ENCODE results near the gene MRPL14. TPM values are rescaled to one million over a fixed set of nuclear protein-coding genes. Genes with fewer than 3 reads are reported as not detected.

Gene MRPL14
- total and polyA plus RNA-seq, 10 of the 15 experiments (the other 5 are each of a cell fraction or from before 2014, with no cell fraction given), result 80.5 to 294 (median 122) TPM

DNA sequence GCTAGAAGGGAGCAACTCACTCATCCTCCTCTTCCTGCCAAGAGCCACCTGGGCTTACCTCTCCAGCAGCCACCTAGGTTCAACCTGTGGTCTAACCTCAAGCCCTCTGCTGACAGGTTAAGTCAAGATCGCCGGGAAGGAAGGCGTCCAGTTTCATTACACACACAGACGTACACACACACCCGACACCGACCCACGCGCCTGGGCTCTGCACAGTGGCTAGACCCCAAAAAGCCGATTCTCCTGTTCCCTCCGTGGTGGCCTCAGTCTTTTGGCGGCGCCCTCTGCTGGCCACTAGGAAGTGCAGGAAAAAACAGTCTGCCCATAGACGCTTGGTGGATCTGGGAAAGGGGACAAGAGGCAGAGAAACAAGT lies 52.8 kb downstream of the MRPL14 start (continued):
- TF ChIP-seq USF1 (IDR thresholded peaks at IDR 0.05; ENCODE audit: borderline replicate concordance, extremely low read length, insufficient read depth, low read depth, low read length), result no peak
- no peak for TF ChIP-seq NFYA (IDR thresholded peaks at IDR 0.05; ENCODE audit: borderline replicate concordance, low read depth, low read length)
- TF ChIP-seq CHD4 (IDR thresholded peaks at IDR 0.05), result no peak
- TF ChIP-seq HCFC1 (IDR thresholded peaks at IDR 0.05; ENCODE audit: low read length), result no peak
- TF ChIP-seq RAD51 (IDR thresholded peaks at IDR 0.05), result no peak
- TF ChIP-seq GATAD2B (conservative IDR thresholded peaks at IDR 0.05; ENCODE audit: low read depth), result no peak; the same call in 1 of the 2 replicates
- TF ChIP-seq IKZF1 (conservative IDR thresholded peaks at IDR 0.05), result peak; percentile 85
- TF ChIP-seq POLR2A (IDR thresholded peaks at IDR 0.05; ENCODE audit: low read depth, low read length), result no peak; the same call in 1 of the 2 replicates
- TF ChIP-seq PAX8 (IDR thresholded peaks at IDR 0.05), result no peak
- TF ChIP-seq, protein P1, sequence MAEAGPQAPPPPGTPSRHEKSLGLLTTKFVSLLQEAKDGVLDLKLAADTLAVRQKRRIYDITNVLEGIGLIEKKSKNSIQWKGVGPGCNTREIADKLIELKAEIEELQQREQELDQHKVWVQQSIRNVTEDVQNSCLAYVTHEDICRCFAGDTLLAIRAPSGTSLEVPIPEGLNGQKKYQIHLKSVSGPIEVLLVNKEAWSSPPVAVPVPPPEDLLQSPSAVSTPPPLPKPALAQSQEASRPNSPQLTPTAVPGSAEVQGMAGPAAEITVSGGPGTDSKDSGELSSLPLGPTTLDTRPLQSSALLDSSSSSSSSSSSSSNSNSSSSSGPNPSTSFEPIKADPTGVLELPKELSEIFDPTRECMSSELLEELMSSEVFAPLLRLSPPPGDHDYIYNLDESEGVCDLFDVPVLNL (IDR thresholded peaks at IDR 0.05; ENCODE audit: low read depth, low read length), result 0 out of 2 replicates have a peak, but pooled peaks have one; percentile 16
- TF ChIP-seq, protein P2, sequence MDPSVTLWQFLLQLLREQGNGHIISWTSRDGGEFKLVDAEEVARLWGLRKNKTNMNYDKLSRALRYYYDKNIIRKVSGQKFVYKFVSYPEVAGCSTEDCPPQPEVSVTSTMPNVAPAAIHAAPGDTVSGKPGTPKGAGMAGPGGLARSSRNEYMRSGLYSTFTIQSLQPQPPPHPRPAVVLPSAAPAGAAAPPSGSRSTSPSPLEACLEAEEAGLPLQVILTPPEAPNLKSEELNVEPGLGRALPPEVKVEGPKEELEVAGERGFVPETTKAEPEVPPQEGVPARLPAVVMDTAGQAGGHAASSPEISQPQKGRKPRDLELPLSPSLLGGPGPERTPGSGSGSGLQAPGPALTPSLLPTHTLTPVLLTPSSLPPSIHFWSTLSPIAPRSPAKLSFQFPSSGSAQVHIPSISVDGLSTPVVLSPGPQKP (IDR thresholded peaks at IDR 0.05; ENCODE audit: low read depth, low read length), result no peak; the same call in 1 of the 2 replicates
- no peak for TF ChIP-seq NR2C2 (IDR thresholded peaks at IDR 0.05; ENCODE audit: borderline replicate concordance, control insufficient read depth, insufficient read length, low read depth)
- no peak for TF ChIP-seq PML (IDR thresholded peaks at IDR 0.05; ENCODE audit: low read length)
- TF ChIP-seq GABPA (IDR thresholded peaks at IDR 0.05; ENCODE audit: low read depth), result no peak
- TF ChIP-seq SREBF1 (IDR thresholded peaks at IDR 0.05; ENCODE audit: low read length), result no peak
- TF ChIP-seq ZNF24 (IDR thresholded peaks at IDR 0.05), result no peak
- TF ChIP-seq TBL1XR1 (IDR thresholded peaks at IDR 0.05; ENCODE audit: low read depth, low read length), result peak; percentile 87
- TF ChIP-seq STAT3 (IDR thresholded peaks at IDR 0.05; ENCODE audit: low read depth, low read length), result no peak
- TF ChIP-seq CREB1 (IDR thresholded peaks at IDR 0.05; ENCODE audit: low read depth), result peak; percentile 63; the same call in 1 of the 2 replicates
- TF ChIP-seq RUNX3 (IDR thresholded peaks at IDR 0.05; ENCODE audit: low read length), result peak; percentile 75
- peak; percentile 77; the same call in 1 of the 2 replicates for TF ChIP-seq SMARCA5 (IDR thresholded peaks at IDR 0.05)
- TF ChIP-seq MTA3 (IDR thresholded peaks at IDR 0.05; ENCODE audit: borderline replicate concordance, low read length), result no peak
- peak; percentile 65; the same call in 1 of the 2 replicates for TF ChIP-seq RB1 (IDR thresholded peaks at IDR 0.05; ENCODE audit: borderline replicate concordance)
- TF ChIP-seq DPF2 (IDR thresholded peaks at IDR 0.05), result peak; percentile 12
- TF ChIP-seq SREBF2 (IDR thresholded peaks at IDR 0.05; ENCODE audit: low read length), result 0 out of 2 replicates have a peak, but pooled peaks have one; percentile 18
- TF ChIP-seq, protein P3, sequence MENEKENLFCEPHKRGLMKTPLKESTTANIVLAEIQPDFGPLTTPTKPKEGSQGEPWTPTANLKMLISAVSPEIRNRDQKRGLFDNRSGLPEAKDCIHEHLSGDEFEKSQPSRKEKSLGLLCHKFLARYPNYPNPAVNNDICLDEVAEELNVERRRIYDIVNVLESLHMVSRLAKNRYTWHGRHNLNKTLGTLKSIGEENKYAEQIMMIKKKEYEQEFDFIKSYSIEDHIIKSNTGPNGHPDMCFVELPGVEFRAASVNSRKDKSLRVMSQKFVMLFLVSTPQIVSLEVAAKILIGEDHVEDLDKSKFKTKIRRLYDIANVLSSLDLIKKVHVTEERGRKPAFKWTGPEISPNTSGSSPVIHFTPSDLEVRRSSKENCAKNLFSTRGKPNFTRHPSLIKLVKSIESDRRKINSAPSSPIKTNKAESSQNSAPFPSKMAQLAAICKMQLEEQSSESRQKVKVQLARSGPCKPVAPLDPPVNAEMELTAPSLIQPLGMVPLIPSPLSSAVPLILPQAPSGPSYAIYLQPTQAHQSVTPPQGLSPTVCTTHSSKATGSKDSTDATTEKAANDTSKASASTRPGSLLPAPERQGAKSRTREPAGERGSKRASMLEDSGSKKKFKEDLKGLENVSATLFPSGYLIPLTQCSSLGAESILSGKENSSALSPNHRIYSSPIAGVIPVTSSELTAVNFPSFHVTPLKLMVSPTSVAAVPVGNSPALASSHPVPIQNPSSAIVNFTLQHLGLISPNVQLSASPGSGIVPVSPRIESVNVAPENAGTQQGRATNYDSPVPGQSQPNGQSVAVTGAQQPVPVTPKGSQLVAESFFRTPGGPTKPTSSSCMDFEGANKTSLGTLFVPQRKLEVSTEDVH (IDR thresholded peaks at IDR 0.05; ENCODE audit: low read depth, partially characterized antibody), result no peak
- peak; percentile 32; the same call in 1 of the 2 replicates for TF ChIP-seq ZSCAN29 (IDR thresholded peaks at IDR 0.05)
- TF ChIP-seq YY1 (IDR thresholded peaks at IDR 0.05; ENCODE audit: low read depth, low read length), result peak; percentile 82
- TF ChIP-seq EGR1 (IDR thresholded peaks at IDR 0.05; ENCODE audit: borderline replicate concordance in 1 of 2, low read depth in 2 of 2, low read length in 2 of 2), result no peak
- TF ChIP-seq RCOR1 (conservative IDR thresholded peaks at IDR 0.05; ENCODE audit: low read depth, low read length), result no peak

Measured in GM12878 (cell line).